Keratinocyte (primary cell): ENCODE results near the gene RHD.

Experiments
- CTCF ChIP-seq, 3 experiments: IDR thresholded peaks in 1 of 3; conservative IDR thresholded peaks in 1 of 3; optimal IDR thresholded peaks in 1 of 3; 2 replicates in 2 of 3; 3 replicates in 1 of 3; pipeline versions ENCODE3 to v1.5.1; 2011; ENCODE audit warnings: low read length in 3 of 3, mild to moderate bottlenecking in 3 of 3, moderate library complexity in 2 of 3, control low read depth in 1 of 3, inconsistent platforms in 1 of 3; ENCODE audit not compliant: insufficient read depth in 2 of 3; ENCODE audit errors: extremely low read depth in 1 of 3
- EZH2 ChIP-seq: IDR thresholded peaks from one replicate; pipeline ENCODE4 v1.6.1; 2012; ENCODE audit warnings: inconsistent platforms, mild to moderate bottlenecking, low read length, moderate library complexity

GRCh38 chr1:25223471-25223870 lies 48.8 kb upstream of the RHD start:
- TF ChIP-seq CTCF (optimal IDR thresholded peaks at IDR 0.05 in 1 of 3, IDR thresholded peaks at IDR 0.05 in 1 of 3, conservative IDR thresholded peaks at IDR 0.05 in 1 of 3; ENCODE audit: extremely low read depth in 1 of 3, insufficient read depth in 2 of 3, low read length in 3 of 3) (no peak), EZH2 (no peak)
